ENCODE data around the gene KHDC3L.
"Not testable (repeated sequence)": the region's sequence is repeated elsewhere in the genome, so short reads cannot be mapped to it uniquely, and the experiment has no call there.

Gene KHDC3L

DNA sequence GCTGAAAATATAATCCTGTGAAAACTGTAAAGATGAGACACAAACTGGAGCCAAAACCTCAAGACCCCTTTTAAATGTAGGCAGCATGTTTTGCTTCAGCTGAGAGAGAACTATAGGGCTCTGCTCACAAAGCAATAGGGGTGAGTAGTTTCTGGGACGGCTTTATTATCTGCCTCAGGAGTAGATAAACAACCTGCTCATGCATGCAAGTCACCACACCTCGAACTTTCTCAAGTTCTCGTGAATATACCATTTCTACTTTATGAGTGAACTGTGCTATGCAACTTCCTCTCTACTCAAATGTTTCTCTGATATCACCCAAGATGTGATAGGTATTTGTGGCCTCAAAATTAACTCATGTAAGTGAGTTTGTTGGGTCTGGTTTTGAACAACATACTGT, 14.8 kb downstream of the KHDC3L start:
- Histone ChIP-seq H3K4me1 (ENCODE audit: insufficient read depth, low read length) (no peaks in the 10 kb centered on the region), H3K4me3 (ENCODE audit: low read depth in 1 of 2, low read length in 2 of 2) (no peak overlapping the region), H3K27me3 (ENCODE audit: insufficient read depth, low read length, poor library complexity) (no peaks in the 10 kb centered on the region), H3K4me2 (ENCODE audit: insufficient read depth, low read length) (no peak overlapping the region), H3K9ac (ENCODE audit: low read depth, low read length) (no peak overlapping the region), H4K20me1 (ENCODE audit: insufficient read depth, low read length) (no peaks in the 10 kb centered on the region), H2AFZ (ENCODE audit: low read depth, low read length) (no peak overlapping the region), H3K9me3 (ENCODE audit: insufficient read depth, low read length, severe bottlenecking) (peaks cover 3% of the 10 kb centered on the region), H3K79me2 (ENCODE audit: insufficient read depth, low read length) (no peaks in the 10 kb centered on the region), H3K36me3 (ENCODE audit: insufficient read depth, low read length) (no peaks in the 10 kb centered on the region), H3K27ac (ENCODE audit: low read length) (no peak overlapping the region)
- no peak for ATAC-seq (ENCODE audit: insufficient read depth, low read depth)
- TF ChIP-seq EZH2 (IDR thresholded peaks at IDR 0.05; ENCODE audit: borderline replicate concordance, low read depth, low read length, severe bottlenecking), result no peak
- TF ChIP-seq CTCF (IDR thresholded peaks at IDR 0.05; ENCODE audit: borderline replicate concordance, extremely low read depth, low read length, poor library complexity, severe bottlenecking), result no peak
- no peak for DNase-seq

- not testable (repeated sequence) for H4K20me1 ChIP-seq (ENCODE audit: insufficient read depth, low read length); H3K27ac ChIP-seq (ENCODE audit: low read length); H2AFZ ChIP-seq (ENCODE audit: low read depth, low read length); H3K9ac ChIP-seq (ENCODE audit: low read depth, low read length); H3K4me2 ChIP-seq (ENCODE audit: insufficient read depth, low read length); H3K36me3 ChIP-seq (ENCODE audit: insufficient read depth, low read length); H3K79me2 ChIP-seq (ENCODE audit: insufficient read depth, low read length); H3K4me1 ChIP-seq (ENCODE audit: insufficient read depth, low read length); DNase-seq; H3K27me3 ChIP-seq (ENCODE audit: insufficient read depth, low read length, poor library complexity); ATAC-seq (ENCODE audit: insufficient read depth, low read depth); H3K4me3 ChIP-seq (ENCODE audit: low read depth in 1 of 2, low read length in 2 of 2); H3K9me3 ChIP-seq (ENCODE audit: insufficient read depth, low read length, severe bottlenecking)
Observed at GRCh38 chr6:73381531-73381930, 19.1 kb downstream of the KHDC3L start.

DNA sequence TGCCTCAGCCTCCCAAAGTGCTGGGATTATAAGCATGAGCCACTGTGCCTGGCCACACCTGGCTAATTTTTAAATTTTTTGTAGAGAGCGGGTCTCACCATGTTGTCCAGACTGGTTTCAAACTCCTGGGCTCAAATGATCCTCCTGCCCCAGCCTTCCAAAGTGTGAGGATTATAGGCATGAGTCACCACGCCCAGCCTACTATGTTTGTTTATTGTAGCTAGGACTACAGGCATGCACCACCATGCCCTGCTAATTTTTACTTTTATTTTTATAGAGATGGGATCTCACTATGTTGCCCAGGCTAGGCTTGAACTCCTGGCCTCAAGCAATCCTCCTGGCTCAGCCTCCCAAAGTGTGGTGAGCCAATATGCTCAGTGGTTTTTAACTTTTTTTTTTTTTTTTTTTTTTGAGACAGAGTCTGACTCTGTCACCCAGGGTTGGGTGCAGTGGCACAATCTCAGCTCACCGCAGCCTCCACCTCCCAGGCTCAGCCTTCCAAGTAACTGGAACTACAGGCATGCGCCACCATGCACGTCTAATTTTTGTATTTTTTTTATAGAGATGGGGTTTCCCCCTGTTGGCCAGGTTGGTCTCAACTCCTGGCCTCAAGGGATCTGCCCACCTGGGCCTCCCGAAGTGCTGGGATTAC, 20.1 kb downstream of the KHDC3L start:
- H3K4me3 ChIP-seq (ENCODE audit: low read depth in 1 of 2, low read length in 2 of 2), result no peak overlapping the region
- H2AFZ ChIP-seq (ENCODE audit: low read depth, low read length), result no peak overlapping the region
- TF ChIP-seq CTCF (IDR thresholded peaks at IDR 0.05; ENCODE audit: borderline replicate concordance, extremely low read depth, low read length, poor library complexity, severe bottlenecking) (no peak), EZH2 (IDR thresholded peaks at IDR 0.05; ENCODE audit: borderline replicate concordance, low read depth, low read length, severe bottlenecking) (no peak)
- no peak overlapping the region for H3K4me2 ChIP-seq (ENCODE audit: insufficient read depth, low read length)
- H3K9me3 ChIP-seq (ENCODE audit: insufficient read depth, low read length, severe bottlenecking), result no peaks in the 10 kb centered on the region
- no peak overlapping the region for H3K9ac ChIP-seq (ENCODE audit: low read depth, low read length)
- no peaks in the 10 kb centered on the region for H3K27me3 ChIP-seq (ENCODE audit: insufficient read depth, low read length, poor library complexity)
- H4K20me1 ChIP-seq (ENCODE audit: insufficient read depth, low read length), result no peaks in the 10 kb centered on the region
- no peak for DNase-seq
- no peak for ATAC-seq (ENCODE audit: insufficient read depth, low read depth)
- no peaks in the 10 kb centered on the region for H3K36me3 ChIP-seq (ENCODE audit: insufficient read depth, low read length)
- no peaks in the 10 kb centered on the region for H3K79me2 ChIP-seq (ENCODE audit: insufficient read depth, low read length)
- no peaks in the 10 kb centered on the region for H3K4me1 ChIP-seq (ENCODE audit: insufficient read depth, low read length)
- no peak overlapping the region for H3K27ac ChIP-seq (ENCODE audit: low read length)

DNA sequence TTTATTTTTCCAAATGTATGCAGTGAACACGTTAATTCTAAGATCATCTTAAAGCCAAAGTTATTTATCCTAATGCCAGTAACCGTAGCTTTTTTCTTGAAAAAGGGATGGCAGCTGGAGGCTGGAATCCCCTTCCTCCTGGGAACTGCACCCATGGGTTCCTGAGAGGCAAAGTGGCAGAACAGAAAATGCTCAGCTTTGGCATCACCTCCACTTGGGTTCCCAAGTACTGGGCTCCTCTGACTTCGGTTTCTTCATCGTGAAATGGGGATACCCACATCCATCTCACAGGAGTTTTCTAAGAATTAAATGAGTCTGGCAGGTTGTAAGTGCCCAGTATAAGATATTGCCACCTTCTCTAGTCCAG, 26.0 kb downstream of the KHDC3L start:
- no peak overlapping the region for H3K9ac ChIP-seq (ENCODE audit: low read depth, low read length)
- H3K27me3 ChIP-seq (ENCODE audit: insufficient read depth, low read length, poor library complexity), result peaks cover 7% of the 10 kb centered on the region
- H4K20me1 ChIP-seq (ENCODE audit: insufficient read depth, low read length), result no peaks in the 10 kb centered on the region
- no peak for ATAC-seq (ENCODE audit: insufficient read depth, low read depth)
- H2AFZ ChIP-seq (ENCODE audit: low read depth, low read length), result no peak overlapping the region
- no peak overlapping the region for H3K4me3 ChIP-seq (ENCODE audit: low read depth in 1 of 2, low read length in 2 of 2)
- H3K4me1 ChIP-seq (ENCODE audit: insufficient read depth, low read length), result no peaks in the 10 kb centered on the region
- no peak for DNase-seq
- no peak for TF ChIP-seq CTCF (IDR thresholded peaks at IDR 0.05; ENCODE audit: borderline replicate concordance, extremely low read depth, low read length, poor library complexity, severe bottlenecking)
- no peak for TF ChIP-seq EZH2 (IDR thresholded peaks at IDR 0.05; ENCODE audit: borderline replicate concordance, low read depth, low read length, severe bottlenecking)
- no peaks in the 10 kb centered on the region for H3K9me3 ChIP-seq (ENCODE audit: insufficient read depth, low read length, severe bottlenecking)
- H3K4me2 ChIP-seq (ENCODE audit: insufficient read depth, low read length), result no peak overlapping the region
- no peaks in the 10 kb centered on the region for H3K79me2 ChIP-seq (ENCODE audit: insufficient read depth, low read length)
- no peaks in the 10 kb centered on the region for H3K36me3 ChIP-seq (ENCODE audit: insufficient read depth, low read length)
- H3K27ac ChIP-seq (ENCODE audit: low read length), result no peak overlapping the region
